HG02973 (cell line): ENCODE data around the gene CEP57L1.
"Not testable (repeated sequence)": the region's sequence is repeated elsewhere in the genome, so short reads cannot be mapped to it uniquely, and the experiment has no call there.

ENCODE experiments used
- ATAC-seq: cut with Tn5 transposase; IDR thresholded peaks from one replicate; pipeline ENCODE4 v1.9.1; 2021; ENCODE audit warnings: moderate library complexity; ENCODE audit not compliant: unreplicated experiment

Gene CEP57L1

DNA sequence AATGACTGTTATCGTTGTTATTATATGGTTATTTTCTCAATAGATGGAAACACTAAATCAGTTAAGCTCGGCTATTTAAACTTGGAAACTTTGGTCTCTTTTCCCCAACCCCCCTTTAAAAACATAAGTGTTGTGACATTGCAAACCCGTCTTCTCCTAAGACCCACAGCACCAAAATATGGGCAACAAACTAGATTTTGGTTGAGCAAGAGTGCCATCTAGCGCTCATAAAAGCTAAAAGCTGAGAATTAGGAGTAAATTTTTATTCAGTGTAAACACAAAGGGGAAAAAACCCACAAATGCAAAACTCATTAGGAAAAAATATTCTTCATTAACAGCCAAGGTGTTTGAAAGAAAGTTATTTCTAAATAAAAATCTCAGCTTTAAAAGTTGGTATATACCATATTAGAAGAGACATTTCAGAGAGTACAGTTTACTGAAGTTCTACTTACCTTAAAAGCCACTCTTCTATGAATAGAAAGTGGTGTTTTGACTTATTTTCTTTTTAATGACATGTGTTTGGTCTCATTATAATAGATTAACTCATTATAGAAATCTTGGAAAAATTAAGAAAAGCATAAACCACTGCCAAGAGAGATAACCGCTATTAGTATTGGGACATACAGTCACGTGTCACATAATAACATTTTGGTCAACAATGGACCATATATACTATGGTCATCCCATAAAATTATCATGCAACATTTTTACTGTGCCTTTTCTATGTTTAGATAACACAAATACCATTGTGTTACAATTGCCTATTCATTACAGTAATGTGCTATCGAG, 21.8 kb upstream of the CEP57L1 start:
- no peak for ATAC-seq

GRCh38 chr6:109074133-109074415, 21.2 kb upstream of the CEP57L1 start:
- ATAC-seq: no peak

DNA sequence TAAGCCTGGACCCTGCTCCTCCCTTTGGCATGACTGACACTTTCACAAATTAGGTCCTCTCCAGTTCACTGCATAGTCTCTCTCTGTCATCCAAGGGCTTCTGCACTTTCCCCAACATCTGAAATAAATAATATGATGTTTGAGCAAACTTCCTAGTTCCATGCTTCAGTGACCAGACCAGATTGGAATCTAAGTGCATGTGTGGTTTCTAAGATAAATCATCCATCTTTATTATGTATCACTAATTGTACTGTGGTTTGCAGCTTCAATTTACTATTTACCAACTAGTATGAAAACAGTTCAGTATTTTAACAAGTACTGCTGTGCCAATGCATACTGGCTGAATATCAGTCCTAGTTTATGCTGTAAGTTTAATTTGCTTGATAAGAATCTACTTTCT, 19.4 kb upstream of the CEP57L1 start:
- ATAC-seq: no peak

GRCh38 chr6:109076377-109076776, 18.9 kb upstream of the CEP57L1 start:
- ATAC-seq: no peak

- ATAC-seq: no peak
Measured at GRCh38 chr6:109079981-109080380, 15.3 kb upstream of the CEP57L1 start.

DNA sequence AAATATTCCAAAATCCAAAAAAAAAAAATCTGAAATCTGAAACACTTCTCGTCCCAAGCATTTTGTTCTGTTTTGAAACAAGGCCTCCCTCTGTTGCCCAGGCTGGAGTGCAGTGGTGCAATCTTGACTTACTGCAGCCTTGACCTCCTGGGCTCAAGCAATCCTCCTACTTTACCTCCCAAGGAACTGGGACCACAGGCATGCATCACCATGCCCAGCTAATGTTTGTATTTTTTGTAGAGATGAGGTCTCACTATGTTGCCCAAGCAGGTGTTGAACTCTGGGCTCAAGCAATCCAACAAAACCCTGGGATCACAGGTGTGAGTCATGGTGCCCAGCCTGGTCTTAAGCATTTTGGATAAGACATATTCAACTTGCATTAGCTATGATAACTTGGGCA, 14.3 kb upstream of the CEP57L1 start:
- no peak for ATAC-seq

DNA sequence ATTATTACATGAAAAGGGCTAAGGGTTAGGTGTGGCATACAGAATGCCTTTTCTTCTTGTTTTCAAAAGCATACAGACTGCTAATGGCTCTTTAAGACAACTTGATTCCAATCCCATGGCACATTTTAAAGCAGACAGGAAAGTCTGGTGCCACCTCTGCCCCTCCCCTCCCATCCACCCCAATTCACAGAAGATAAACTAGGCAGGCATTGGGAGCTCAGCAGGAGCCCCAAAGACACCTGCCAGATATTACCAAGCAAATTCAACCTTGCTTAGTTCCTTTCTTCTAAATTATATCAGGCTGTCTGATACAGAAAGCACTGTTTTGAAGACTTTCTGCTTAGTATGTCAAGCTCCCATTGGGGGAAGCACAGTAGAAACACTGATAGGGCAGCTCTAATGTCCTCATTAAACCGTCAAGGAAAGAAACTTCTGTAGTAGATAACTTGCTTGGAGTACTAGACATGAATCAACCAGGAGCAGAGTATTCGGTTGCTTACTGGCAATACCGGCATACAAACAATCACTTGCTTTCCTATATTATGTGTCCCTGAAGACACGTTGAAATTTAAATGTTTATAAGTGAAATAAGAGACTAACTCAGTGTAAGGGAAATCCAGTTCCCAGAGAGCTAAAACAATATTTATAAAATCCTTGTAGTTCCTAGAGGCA, 13.7 kb upstream of the CEP57L1 start:
- no peak for ATAC-seq

DNA sequence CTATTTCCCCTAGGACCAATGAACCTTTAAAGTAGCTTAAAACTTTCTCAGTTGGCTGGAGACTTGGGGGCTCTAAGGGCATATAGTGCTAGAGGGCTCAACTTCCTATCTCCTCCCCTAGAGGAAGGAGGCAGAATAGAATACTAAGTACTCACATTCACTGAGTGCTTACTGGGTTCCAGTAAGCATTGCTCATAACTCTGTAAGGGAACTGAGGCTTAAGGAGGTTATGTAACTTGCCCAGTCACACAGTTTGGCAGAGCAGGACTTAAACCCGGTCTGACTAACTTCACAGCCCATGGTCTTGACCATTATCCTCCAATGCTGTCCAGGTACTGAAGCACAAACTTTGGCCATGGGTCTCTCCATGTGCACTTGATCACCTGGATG, 13.1 kb upstream of the CEP57L1 start:
- no peak for ATAC-seq

DNA sequence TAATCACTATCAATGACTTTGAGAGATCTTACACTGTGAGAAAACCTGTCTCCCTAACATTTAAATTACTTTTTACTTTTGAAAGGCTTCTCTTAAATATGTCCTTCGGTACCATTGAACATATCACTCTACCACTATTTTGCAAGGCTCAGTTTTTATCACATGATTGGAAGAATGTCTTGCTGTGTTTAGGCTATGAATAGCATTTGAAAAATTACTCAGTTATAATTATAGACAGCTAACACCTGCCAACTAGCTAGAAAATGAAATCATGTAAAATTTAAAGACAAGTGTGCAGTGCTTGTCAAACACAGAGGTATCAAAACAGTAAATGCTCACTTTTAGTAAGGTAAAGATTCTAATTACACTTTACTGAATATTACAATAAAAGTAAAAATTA, 11.7 kb upstream of the CEP57L1 start:
- ATAC-seq: no peak

GRCh38 chr6:109084146-109084545, 11.2 kb upstream of the CEP57L1 start:
- ATAC-seq: not testable (repeated sequence)

- no peak for ATAC-seq
Measured at GRCh38 chr6:109087661-109088264, 7.5 kb upstream of the CEP57L1 start.

DNA sequence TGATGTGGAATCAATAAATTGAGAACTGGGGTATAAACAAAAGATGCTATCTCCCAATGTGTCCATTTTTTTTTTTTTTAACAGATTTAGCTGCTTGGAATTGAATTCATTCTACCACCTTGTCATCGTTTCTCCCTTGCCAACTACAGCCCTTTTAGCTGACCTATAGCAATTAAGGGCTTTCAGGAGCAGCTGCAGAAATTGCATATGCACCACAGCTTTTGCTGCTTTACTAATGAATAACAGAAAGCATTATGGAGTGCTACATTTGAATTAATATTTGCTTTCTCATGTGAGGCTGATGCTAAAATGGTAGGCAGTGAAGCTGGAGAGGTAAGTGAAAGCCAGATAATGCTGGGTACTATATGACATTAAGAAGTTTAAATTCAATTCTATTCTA, 6.3 kb upstream of the CEP57L1 start:
- no peak for ATAC-seq

- no peak for ATAC-seq
Measured at GRCh38 chr6:109091314-109092024, 3.8 kb upstream of the CEP57L1 start.

- no peak for ATAC-seq
Measured at GRCh38 chr6:109092074-109092473, 3.2 kb upstream of the CEP57L1 start.

- ATAC-seq: no peak
Measured at GRCh38 chr6:109093732-109094415, 1.4 kb upstream of the CEP57L1 start.

GRCh38 chr6:109094416-109095035, 781 bp upstream of the CEP57L1 start, which contains the start of gene SESN1:
TSS of gene SESN1 (minus strand) at chr6:109094846. CDS start at chr6:109094073, 773 bp downstream.
- peak; percentile 59 for ATAC-seq

- no peak for ATAC-seq
Measured at GRCh38 chr6:109095835-109096084, 453 bp downstream of the CEP57L1 start.

DNA sequence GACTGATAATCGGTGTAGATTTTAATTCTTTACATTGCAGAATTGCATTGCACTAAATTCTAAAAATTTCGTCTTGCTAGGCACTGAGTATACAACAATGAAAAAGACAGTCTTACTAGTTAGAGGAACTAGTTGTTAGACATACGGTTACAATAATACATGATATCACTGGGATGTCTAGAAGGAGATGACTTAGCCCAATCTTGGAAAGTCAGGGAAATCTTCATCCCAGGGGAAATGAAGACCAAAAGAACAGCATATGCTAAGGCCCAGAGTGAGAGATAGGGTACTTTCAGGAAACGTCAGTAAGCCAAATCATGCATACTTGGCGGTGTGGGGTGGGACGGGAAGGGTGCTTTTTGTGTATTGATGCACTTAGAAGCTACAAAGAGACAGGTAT, 901 bp downstream of the CEP57L1 start:
- no peak for ATAC-seq

DNA sequence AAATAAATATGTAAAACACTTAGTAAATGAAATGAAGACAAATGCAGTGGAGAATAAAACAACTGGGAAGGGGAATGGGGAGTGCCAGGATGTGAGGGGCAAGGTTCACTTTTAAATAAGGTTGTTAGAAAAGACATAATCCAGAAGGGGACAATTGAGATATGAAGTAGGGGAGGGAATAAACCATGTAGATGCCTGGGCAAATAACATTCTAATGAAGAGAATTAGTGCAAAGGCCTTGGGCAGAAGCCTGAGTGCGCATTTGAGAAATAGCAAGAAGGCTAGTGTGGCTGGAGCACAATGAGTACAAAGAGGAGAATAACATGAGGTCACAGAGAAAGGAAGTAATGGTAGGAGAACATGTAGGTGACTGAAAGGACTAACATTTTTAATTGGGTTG, 2.4 kb downstream of the CEP57L1 start:
- ATAC-seq: no peak

GRCh38 chr6:109102762-109103161, 7.5 kb downstream of the CEP57L1 start:
- ATAC-seq: no peak

- no peak for ATAC-seq
Measured at GRCh38 chr6:109103942-109104341, 8.6 kb downstream of the CEP57L1 start.
